ENCODE measurements around the gene CAND2.

CAND2 gene

GRCh38 chr3:12816521-12817342, 20.3 kb downstream of the CAND2 start:
- TF ChIP-seq, protein P1, sequence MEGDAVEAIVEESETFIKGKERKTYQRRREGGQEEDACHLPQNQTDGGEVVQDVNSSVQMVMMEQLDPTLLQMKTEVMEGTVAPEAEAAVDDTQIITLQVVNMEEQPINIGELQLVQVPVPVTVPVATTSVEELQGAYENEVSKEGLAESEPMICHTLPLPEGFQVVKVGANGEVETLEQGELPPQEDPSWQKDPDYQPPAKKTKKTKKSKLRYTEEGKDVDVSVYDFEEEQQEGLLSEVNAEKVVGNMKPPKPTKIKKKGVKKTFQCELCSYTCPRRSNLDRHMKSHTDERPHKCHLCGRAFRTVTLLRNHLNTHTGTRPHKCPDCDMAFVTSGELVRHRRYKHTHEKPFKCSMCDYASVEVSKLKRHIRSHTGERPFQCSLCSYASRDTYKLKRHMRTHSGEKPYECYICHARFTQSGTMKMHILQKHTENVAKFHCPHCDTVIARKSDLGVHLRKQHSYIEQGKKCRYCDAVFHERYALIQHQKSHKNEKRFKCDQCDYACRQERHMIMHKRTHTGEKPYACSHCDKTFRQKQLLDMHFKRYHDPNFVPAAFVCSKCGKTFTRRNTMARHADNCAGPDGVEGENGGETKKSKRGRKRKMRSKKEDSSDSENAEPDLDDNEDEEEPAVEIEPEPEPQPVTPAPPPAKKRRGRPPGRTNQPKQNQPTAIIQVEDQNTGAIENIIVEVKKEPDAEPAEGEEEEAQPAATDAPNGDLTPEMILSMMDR (IDR thresholded peaks at IDR 0.05; ENCODE audit: low read depth, low read length, missing control alignments) = no peak
- Histone ChIP-seq H3K27ac (no peak overlapping the region), H3K27me3 (replicated peaks) (no peaks in the 10 kb centered on the region), H3K36me3 (replicated peaks) (no peaks in the 10 kb centered on the region), H3K4me3 (ENCODE audit: low read depth, low read length) (no peak overlapping the region)
- no peak for DNase-seq
- in situ Hi-C loops (cut with HindIII; ENCODE audit: low pct_ligation_motif_present, low sequenced_read_pairs) = no loop called here

DNA sequence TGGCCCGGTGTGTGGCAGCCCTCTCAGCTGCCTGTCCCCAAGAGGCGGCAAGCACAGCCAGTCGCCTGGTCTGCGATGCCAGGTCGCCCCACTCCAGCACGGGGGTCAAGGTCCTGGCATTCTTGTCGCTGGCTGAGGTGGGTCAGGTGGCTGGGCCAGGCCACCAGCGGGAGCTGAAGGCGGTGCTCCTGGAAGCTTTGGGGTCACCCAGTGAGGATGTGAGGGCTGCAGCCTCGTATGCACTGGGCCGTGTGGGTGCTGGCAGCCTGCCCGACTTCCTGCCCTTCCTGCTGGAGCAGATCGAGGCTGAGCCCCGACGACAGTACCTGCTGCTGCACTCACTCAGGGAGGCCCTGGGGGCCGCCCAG, 20.8 kb downstream of the CAND2 start:
- H3K27me3 ChIP-seq (replicated peaks) = no peaks in the 10 kb centered on the region
- no peaks in the 10 kb centered on the region for H3K36me3 ChIP-seq (replicated peaks)
- H3K4me3 ChIP-seq (ENCODE audit: low read depth, low read length) = no peak overlapping the region
- no peak overlapping the region for H3K27ac ChIP-seq
- DNase-seq = no peak
- in situ Hi-C loops (cut with HindIII; ENCODE audit: low pct_ligation_motif_present, low sequenced_read_pairs) = no loop called here
- TF ChIP-seq, protein P1 (IDR thresholded peaks at IDR 0.05; ENCODE audit: low read depth, low read length, missing control alignments) = no peak

DNA sequence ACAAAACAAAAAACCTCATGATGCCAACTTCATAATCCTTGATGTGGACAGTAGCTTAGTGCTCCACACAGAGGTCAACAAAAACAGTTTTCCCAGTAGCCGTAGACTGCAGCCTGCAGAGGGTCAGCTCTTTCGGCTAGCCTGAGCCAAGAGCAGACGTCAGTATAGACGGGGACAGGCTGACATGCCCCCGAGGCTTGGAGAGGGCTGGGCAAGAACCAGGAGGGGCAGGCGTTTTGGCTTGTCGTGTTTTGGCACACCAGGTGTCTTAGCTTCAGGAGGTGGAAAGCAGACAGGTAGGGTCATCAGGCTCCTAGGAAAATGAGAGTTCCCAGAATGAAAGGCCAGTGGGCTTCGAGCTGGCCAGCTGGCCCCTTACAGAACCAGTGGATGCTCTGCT, 21.8 kb downstream of the CAND2 start:
- no peak overlapping the region for H3K27ac ChIP-seq
- no peak overlapping the region for H3K4me3 ChIP-seq (ENCODE audit: low read depth, low read length)
- H3K36me3 ChIP-seq (replicated peaks) = no peaks in the 10 kb centered on the region
- TF ChIP-seq, protein P1 (IDR thresholded peaks at IDR 0.05; ENCODE audit: low read depth, low read length, missing control alignments) = no peak
- no peaks in the 10 kb centered on the region for H3K27me3 ChIP-seq (replicated peaks)
- in situ Hi-C loops (cut with HindIII; ENCODE audit: low pct_ligation_motif_present, low sequenced_read_pairs) = no loop called here
- no peak for DNase-seq

- in situ Hi-C loops (cut with HindIII; ENCODE audit: low pct_ligation_motif_present, low sequenced_read_pairs) = no loop called here
- no peak overlapping the region for H3K4me3 ChIP-seq (ENCODE audit: low read depth, low read length)
- H3K36me3 ChIP-seq (replicated peaks) = no peaks in the 10 kb centered on the region
- TF ChIP-seq, protein P1 (IDR thresholded peaks at IDR 0.05; ENCODE audit: low read depth, low read length, missing control alignments) = no peak
- H3K27ac ChIP-seq = no peak overlapping the region
- DNase-seq = no peak
- H3K27me3 ChIP-seq (replicated peaks) = no peaks in the 10 kb centered on the region
Measured at GRCh38 chr3:12818773-12819172, 22.3 kb downstream of the CAND2 start.

DNA sequence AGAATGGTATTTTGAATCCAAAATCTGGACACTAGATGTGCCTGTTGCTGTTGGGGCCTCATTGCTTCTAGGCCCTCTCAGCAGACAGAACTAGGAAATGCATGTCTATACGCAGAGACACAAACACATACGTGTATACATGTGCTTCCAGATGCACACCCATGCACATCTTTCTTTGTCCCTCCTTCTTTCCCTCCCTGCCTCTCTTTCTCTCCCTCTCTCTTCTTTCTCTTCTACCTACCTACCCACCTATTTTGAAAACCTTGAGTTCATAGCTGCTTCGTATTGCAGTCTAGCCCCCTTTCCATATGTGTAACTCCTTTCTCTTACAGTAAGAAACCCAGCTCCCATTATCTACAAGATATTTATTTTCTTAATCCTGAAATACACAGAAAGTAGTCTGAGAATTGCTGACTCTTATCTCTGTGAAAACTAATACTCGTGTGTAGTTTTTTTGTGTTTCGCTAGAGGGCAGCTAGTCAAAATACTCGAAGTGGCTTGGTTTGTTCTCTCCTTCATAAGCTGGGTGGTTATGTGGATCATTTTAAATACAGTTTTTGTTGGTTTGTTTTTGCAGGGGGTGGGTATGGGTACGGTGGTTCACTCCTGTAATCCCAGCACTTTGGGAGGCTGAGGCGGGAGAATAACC, 26.4 kb downstream of the CAND2 start:
- DNase-seq = peak; percentile 38
- H3K4me3 ChIP-seq (ENCODE audit: low read depth, low read length) = no peak overlapping the region
- no peaks in the 10 kb centered on the region for H3K27me3 ChIP-seq (replicated peaks)
- in situ Hi-C loops (cut with HindIII; ENCODE audit: low pct_ligation_motif_present, low sequenced_read_pairs) = no loop called here
- H3K36me3 ChIP-seq (replicated peaks) = no peaks in the 10 kb centered on the region
- TF ChIP-seq, protein P1 (IDR thresholded peaks at IDR 0.05; ENCODE audit: low read depth, low read length, missing control alignments) = peak; percentile 34
- H3K27ac ChIP-seq = no peak overlapping the region

Measured in brain microvascular endothelial cell (primary cell).